Measurements from ENCODE around the gene RELCH. TPM values are rescaled to one million over a fixed set of nuclear protein-coding genes. Genes with fewer than 3 reads are reported as not detected.
A peak's percentile ranks its signal among the peaks of the same experiment; 100 is the strongest.
"Not testable (repeated sequence)": the region's sequence is repeated elsewhere in the genome, so short reads cannot be mapped to it uniquely, and the experiment has no call there.

The RELCH gene, protein sequence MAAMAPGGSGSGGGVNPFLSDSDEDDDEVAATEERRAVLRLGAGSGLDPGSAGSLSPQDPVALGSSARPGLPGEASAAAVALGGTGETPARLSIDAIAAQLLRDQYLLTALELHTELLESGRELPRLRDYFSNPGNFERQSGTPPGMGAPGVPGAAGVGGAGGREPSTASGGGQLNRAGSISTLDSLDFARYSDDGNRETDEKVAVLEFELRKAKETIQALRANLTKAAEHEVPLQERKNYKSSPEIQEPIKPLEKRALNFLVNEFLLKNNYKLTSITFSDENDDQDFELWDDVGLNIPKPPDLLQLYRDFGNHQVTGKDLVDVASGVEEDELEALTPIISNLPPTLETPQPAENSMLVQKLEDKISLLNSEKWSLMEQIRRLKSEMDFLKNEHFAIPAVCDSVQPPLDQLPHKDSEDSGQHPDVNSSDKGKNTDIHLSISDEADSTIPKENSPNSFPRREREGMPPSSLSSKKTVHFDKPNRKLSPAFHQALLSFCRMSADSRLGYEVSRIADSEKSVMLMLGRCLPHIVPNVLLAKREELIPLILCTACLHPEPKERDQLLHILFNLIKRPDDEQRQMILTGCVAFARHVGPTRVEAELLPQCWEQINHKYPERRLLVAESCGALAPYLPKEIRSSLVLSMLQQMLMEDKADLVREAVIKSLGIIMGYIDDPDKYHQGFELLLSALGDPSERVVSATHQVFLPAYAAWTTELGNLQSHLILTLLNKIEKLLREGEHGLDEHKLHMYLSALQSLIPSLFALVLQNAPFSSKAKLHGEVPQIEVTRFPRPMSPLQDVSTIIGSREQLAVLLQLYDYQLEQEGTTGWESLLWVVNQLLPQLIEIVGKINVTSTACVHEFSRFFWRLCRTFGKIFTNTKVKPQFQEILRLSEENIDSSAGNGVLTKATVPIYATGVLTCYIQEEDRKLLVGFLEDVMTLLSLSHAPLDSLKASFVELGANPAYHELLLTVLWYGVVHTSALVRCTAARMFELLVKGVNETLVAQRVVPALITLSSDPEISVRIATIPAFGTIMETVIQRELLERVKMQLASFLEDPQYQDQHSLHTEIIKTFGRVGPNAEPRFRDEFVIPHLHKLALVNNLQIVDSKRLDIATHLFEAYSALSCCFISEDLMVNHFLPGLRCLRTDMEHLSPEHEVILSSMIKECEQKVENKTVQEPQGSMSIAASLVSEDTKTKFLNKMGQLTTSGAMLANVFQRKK
- total RNA-seq = 20.1 and 24.3 TPM in 2 replicates

- DNase-seq (ENCODE audit: extremely low read depth, low read depth, low spot score) = peak; percentile 91
Measured at GRCh38 chr18:62186774-62187542, at the start of gene RELCH, which contains the start of gene PIGN. RELCH (plus strand) TSS chr18:62187255; CDS start chr18:62187506, 251 bp downstream. PIGN (minus strand) TSS chr18:62187056; CDS start chr18:62161353, 25,703 bp downstream.

DNA sequence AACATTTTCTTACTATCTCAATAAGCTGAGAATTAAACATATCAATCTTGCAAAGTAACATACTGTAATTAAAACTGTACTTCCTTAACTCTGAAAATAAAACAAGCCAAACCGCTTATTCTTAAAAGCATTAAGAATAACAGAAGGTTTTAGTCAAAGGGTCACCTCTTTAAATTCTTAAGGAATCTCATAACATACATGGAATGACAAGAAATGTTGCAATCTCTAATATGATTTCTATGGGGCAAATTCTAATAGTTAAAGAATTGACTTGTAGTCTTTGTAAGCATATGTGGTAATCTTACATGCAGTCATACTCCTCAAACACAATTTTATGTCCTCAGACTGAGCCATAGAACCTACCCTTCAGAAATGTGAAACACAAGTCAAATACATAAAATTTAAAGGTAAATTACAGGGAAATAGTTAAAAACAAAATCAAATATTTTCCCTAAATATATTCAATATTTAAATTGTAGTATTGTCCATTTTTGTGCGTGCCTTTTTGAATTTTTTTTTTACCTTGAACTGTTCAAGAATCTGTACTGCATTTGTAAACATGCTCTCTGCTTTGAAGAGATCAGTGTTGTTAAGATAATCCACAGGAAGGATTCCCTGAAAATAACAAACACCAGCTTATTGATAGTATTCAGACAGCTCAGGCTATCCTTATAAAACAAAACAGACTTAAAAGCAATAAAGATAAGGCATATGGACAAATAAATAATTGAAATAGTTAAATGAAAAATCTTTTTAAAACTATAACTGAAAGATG lies 48.4 kb upstream of the RELCH start:
- no peak for DNase-seq (ENCODE audit: extremely low read depth, low read depth, low spot score)

DNA sequence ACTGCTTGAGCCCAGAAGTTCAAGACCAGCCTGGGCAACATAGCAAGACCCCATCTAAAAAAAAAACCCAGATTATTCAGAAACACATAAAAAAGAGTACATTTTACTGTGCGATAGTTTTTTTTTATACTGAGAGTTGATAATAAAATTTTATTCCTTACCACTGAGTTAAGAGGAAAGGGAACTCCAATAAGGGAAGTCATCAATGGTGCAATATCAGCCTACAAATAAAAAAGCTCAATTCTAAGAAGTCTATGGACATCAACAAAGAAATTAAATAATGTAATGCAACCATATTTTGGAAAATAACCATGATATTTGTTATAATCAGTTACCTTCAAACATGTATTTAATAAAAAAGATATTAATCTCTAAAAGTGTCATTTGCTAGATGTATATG lies 46.8 kb upstream of the RELCH start:
- no peak for DNase-seq (ENCODE audit: extremely low read depth, low read depth, low spot score)

- DNase-seq (ENCODE audit: extremely low read depth, low read depth, low spot score) = no peak
Measured at GRCh38 chr18:62144338-62144737, 42.7 kb upstream of the RELCH start.

GRCh38 chr18:62151068-62151771 lies 35.8 kb upstream of the RELCH start:
- no peak for DNase-seq (ENCODE audit: extremely low read depth, low read depth, low spot score)

DNA sequence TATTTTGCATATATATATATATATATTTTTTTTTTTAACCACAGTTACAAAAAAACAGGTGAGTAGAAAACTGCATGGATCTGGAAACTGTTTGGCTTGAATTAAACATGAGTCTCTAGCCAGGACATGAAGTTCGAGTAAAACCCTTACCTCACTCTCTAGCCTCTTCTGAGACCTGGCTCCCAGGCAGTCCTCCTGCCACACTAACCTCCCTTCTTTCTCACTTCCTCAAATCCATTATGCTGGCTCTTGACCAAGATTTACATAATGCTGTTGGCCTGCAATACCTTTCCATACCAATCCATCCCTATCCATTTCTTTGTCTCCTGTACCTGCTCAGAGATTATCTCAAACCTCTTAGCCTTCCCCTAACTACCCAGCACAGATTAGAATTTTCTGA lies 34.2 kb upstream of the RELCH start:
- DNase-seq (ENCODE audit: extremely low read depth, low read depth, low spot score) = no peak

DNA sequence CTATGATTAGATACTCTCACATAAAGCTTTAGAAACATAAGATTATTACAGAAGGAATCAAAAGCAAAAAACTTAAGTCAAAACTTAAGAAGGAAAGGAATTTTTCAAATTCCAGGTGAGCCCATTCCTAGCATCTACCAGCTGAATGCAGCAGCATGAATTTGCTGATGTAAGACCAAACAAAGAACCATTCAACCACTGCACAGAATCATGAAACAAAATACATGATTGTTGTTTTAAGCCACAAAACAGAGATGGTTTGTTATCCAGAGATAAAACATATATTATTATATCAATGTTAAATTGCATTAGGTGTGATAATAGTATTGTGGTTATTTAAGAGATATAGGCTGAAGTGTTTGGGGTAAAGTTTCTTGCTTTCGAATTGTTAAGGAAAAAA lies 29.2 kb upstream of the RELCH start:
- DNase-seq (ENCODE audit: extremely low read depth, low read depth, low spot score) = no peak

- no peak for DNase-seq (ENCODE audit: extremely low read depth, low read depth, low spot score)
Measured at GRCh38 chr18:62164310-62164709, 22.7 kb upstream of the RELCH start.

- DNase-seq (ENCODE audit: extremely low read depth, low read depth, low spot score) = no peak
Measured at GRCh38 chr18:62164855-62165487, 22.1 kb upstream of the RELCH start.

DNA sequence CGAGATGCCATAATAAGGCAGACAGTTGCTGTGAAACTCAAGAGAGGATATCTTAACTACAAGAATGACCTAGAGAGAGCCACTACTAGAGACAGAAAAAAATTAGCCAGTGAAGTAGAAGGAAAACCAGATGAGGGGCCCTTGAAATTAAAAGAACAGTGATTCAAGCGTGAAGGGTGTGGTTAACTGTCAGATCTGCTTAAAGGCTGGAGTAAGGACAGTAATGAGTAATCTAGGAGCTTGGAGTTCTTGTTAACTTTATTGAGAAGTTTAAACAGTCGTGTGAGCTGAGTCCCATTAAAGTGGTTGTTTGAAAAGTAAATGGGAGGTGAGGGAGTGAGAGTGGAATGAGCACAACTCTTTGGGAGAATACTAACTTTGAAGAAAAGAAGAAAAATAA lies 21.5 kb upstream of the RELCH start:
- DNase-seq (ENCODE audit: extremely low read depth, low read depth, low spot score) = no peak

GRCh38 chr18:62166524-62166923 lies 20.5 kb upstream of the RELCH start:
- DNase-seq (ENCODE audit: extremely low read depth, low read depth, low spot score) = not testable (repeated sequence)

DNA sequence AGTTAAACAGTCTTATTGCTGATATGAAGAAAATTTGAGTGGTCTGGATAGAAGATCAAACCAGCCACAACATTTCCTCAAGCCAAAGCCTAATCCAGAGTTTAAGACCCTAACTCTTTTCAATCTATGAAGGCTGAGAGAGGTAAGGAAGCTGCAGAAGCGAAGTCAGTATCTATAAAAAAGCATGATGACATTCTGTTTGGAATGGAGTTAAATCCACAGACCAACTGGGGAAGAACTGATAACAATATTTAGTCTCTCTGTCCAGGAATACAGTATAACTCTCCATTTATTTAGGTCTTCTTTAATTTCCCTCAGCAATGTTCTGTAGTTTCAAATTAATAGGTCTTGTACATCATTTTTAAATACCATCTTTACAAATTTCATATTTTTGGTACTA lies 16.2 kb upstream of the RELCH start:
- no peak for DNase-seq (ENCODE audit: extremely low read depth, low read depth, low spot score)

DNA sequence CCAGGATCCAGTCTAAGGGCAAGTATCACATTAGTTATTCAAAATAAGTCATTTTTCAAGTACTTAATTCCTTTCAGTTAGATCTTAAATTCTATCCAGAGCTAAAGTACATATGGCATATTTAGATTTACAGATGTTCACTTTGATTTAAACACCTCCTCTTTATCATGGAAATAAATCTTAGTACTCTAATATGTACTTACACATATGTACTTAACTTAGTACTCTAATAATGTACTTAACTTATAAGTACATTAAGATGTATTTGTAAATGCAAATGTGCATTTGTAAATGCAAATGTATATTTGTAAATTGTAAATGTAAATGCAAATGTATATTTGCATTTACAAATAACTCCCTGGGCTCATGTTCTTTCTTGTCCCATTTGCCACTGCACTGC lies 14.8 kb upstream of the RELCH start:
- no peak for DNase-seq (ENCODE audit: extremely low read depth, low read depth, low spot score)

- no peak for DNase-seq (ENCODE audit: extremely low read depth, low read depth, low spot score)
Measured at GRCh38 chr18:62175521-62175920, 11.5 kb upstream of the RELCH start.

DNA sequence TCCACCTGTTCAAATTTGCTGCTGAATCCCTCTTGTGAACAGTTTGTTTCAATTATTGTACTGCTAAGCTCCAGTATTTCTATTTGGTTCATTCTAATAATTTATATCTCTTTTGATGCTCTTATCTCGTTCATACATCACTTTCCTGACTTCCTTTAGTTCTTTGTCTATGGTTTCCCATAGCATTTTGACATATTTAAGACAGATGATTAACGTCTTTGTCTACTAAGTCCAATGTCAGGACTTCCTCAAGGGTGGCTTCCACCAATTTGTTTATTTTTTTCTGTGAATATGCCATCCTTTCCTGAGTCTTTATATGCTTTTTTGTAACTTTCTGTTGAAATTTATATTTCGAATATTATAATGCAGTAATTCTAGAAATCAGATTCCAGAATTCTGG lies 9.8 kb upstream of the RELCH start:
- no peak for DNase-seq (ENCODE audit: extremely low read depth, low read depth, low spot score)

GRCh38 chr18:62179213-62179612 lies 7.8 kb upstream of the RELCH start:
- DNase-seq (ENCODE audit: extremely low read depth, low read depth, low spot score) = no peak

DNA sequence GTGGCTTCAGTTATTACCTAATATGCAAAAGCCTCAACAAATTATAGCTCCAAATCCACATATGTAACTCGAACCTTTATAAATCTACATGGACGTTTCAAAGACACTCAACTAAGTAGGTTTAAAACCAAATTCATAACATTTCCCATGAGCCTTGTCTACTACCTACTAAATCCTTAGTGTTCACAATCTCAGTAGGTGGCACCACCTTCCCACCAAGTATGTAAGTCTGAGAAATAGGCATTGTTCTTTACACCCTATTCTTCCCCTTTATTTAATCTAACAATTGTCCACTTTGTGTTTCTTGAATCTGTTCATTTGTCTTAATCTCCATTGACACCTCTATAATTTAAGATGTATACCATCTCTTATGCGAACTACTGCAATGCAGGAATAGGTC lies 4.8 kb upstream of the RELCH start:
- DNase-seq (ENCODE audit: extremely low read depth, low read depth, low spot score) = no peak

GRCh38 chr18:62183578-62184195 lies 3.4 kb upstream of the RELCH start:
- no peak for DNase-seq (ENCODE audit: extremely low read depth, low read depth, low spot score)

All from glomerular endothelial cell (primary cell).